HCT116 (cell line): Measurements from ENCODE around the gene CDH13. TPM values are rescaled to one million over a fixed set of nuclear protein-coding genes. Genes with fewer than 3 reads are reported as not detected.

Experiments used
- ATAC-seq: fragments of 200-7000 bp; cut with Tn5 transposase; 2 replicates; pipeline ENCODE4 v1.9.1; 2020; ENCODE audit warnings: mild to moderate bottlenecking, moderate library complexity
- BruUV-seq: library from RNA; stranded (reverse); fragments of 400-500 nt; replicated peaks from 2 replicates; lab custom pipeline; 2021; lab: Mats Ljungman, UMichigan
- CTCF ChIA-PET: fragments of 300-600 bp; sonication (Branson Sonifier 250); formaldehyde crosslinking; loops from one replicate; lab custom pipeline; 2021; ENCODE audit warnings: antibody characterized with exemption; lab: Charles Lee
- POLR2A ChIA-PET: fragments of 300-600, 350-600 bp; sonication (Branson Sonifier 250); formaldehyde crosslinking; loops from one replicate; lab custom pipeline; 2021; ENCODE audit warnings: antibody characterized with exemption; lab: Charles Lee
- RAD21 ChIA-PET, 2 experiments: fragments of 300-600 bp; sonication (Branson Sonifier 250); formaldehyde crosslinking; loops; one replicate each; lab custom pipeline; 2023; ENCODE audit warnings: low total read pairs in 2 of 2; ENCODE audit not compliant: uncharacterized antibody in 2 of 2, unreplicated experiment in 2 of 2, low non-redundant PET in 1 of 2; lab: Charles Lee
- DNase-seq: peaks from one replicate; pipeline ENCODE4 v3.0.0-alpha.2; 2010; ENCODE audit warnings: low read depth, low spot score
- H2AFZ ChIP-seq: fragments of 200-600 bp; shearing (Covaris generic), sonication (generic); 2 replicates; pipeline ENCODE4 v1.6.1; 2017; ENCODE audit warnings: low read depth, mixed run types, mixed read lengths, antibody characterized with exemption, low read length; ENCODE audit not compliant: poor library complexity, severe bottlenecking
- H3K27ac ChIP-seq: 2 replicates; pipeline ENCODE4 v1.5.1; 2012; ENCODE audit warnings: low read depth, low read length
- H3K27me3 ChIP-seq: fragments of 200-600 bp; sonication (generic); 2 replicates; pipeline ENCODE4 v1.6.1; 2016; ENCODE audit warnings: mixed run types, low read length, mixed read lengths; ENCODE audit not compliant: insufficient read depth
- H3K36me3 ChIP-seq, 2 experiments: fragments of 200-500 bp in 1 of 2; fragments of 200-600 bp in 1 of 2; sonication (Bioruptor generic) in 1 of 2; sonication (generic) in 1 of 2; 2 replicates each; pipeline versions ENCODE4 v1.5.1 to v1.6.1; 2014 to 2016; ENCODE audit warnings: low read length in 2 of 2, inconsistent platforms in 1 of 2, mixed read lengths in 1 of 2, mixed run types in 1 of 2; ENCODE audit not compliant: insufficient read depth in 2 of 2, control insufficient read depth in 1 of 2
- H3K4me1 ChIP-seq, 2 experiments: fragments of 200-600 bp in 1 of 2; sonication (generic) in 1 of 2; 2 replicates each; pipeline versions ENCODE4 v1.5.1 to v1.6.1; 2012 to 2017; ENCODE audit warnings: low read length in 2 of 2, inconsistent platforms in 1 of 2, mild to moderate bottlenecking in 1 of 2, mixed read lengths in 1 of 2, mixed run types in 1 of 2, moderate library complexity in 1 of 2; ENCODE audit not compliant: insufficient read depth in 2 of 2, control insufficient read depth in 1 of 2
- H3K4me2 ChIP-seq: fragments of 200-600 bp; sonication (generic); 2 replicates; pipeline ENCODE4 v1.6.1; 2017; ENCODE audit warnings: mixed run types, low read length, mixed read lengths
- H3K4me3 ChIP-seq, 2 experiments: fragments of 200-600 bp in 1 of 2; sonication (generic) in 1 of 2; replicated peaks in 1 of 2; 2 replicates each; pipeline ENCODE4 v1.5.1; 2011 to 2016; ENCODE audit warnings: low read length in 2 of 2, control low read depth in 1 of 2, low read depth in 1 of 2, mild to moderate bottlenecking in 1 of 2, mixed read lengths in 1 of 2, mixed run types in 1 of 2
- H3K79me2 ChIP-seq: fragments of 200-600 bp; sonication (generic); 2 replicates; pipeline ENCODE4 v1.6.1; 2017; ENCODE audit warnings: mild to moderate bottlenecking, mixed run types, low read length, moderate library complexity, mixed read lengths; ENCODE audit not compliant: insufficient read depth
- H3K9ac ChIP-seq: fragments of 200-600 bp; sonication (generic); 2 replicates; pipeline ENCODE4 v1.6.1; 2016; ENCODE audit warnings: low read length, mixed read lengths
- H3K9me2 ChIP-seq: fragments of 200-600 bp; sonication (generic), shearing (Covaris generic); 2 replicates; pipeline ENCODE4 v1.6.1; 2017; ENCODE audit warnings: mixed run types, mild to moderate bottlenecking, moderate library complexity; ENCODE audit not compliant: insufficient read depth
- H3K9me3 ChIP-seq, 2 experiments: fragments of 200-500 bp in 1 of 2; fragments of 200-600 bp in 1 of 2; sonication (Bioruptor generic) in 1 of 2; sonication (generic) in 1 of 2; 2 replicates each; pipeline ENCODE4 v1.6.1; 2014 to 2017; ENCODE audit warnings: low read length in 2 of 2, mixed read lengths in 2 of 2, inconsistent platforms in 1 of 2, low read depth in 1 of 2, mild to moderate bottlenecking in 1 of 2, mixed run types in 1 of 2, moderate library complexity in 1 of 2; ENCODE audit not compliant: control insufficient read depth in 1 of 2, insufficient read depth in 1 of 2
- H4K20me1 ChIP-seq: fragments of 200-600 bp; sonication (generic), shearing (Covaris generic); 2 replicates; pipeline ENCODE4 v1.6.1; 2017; ENCODE audit warnings: mixed run types, mild to moderate bottlenecking, moderate library complexity; ENCODE audit not compliant: insufficient read depth
- CBX3 ChIP-seq: IDR thresholded peaks from 2 replicates; pipeline ENCODE4 v1.6.1; 2012; ENCODE audit warnings: low read depth
- EGR1 ChIP-seq: IDR thresholded peaks from 2 replicates; pipeline ENCODE4 v1.6.1; 2012; ENCODE audit warnings: low read depth
- ELF1 ChIP-seq: IDR thresholded peaks from 2 replicates; pipeline ENCODE4 v1.6.1; 2012; ENCODE audit warnings: low read depth, borderline replicate concordance
- EZH2phosphoT487 ChIP-seq: fragments of 200-600 bp; IDR thresholded peaks from 2 replicates; pipeline ENCODE4 v1.6.1; 2018; ENCODE audit warnings: antibody characterized with exemption, borderline replicate concordance
- JUND ChIP-seq: IDR thresholded peaks from 2 replicates; pipeline ENCODE4 v1.6.1; 2012
- POLR2AphosphoS5 ChIP-seq: IDR thresholded peaks from 2 replicates; pipeline ENCODE4 v1.6.1; 2011; ENCODE audit warnings: mild to moderate bottlenecking, low read depth, low read length, moderate library complexity
- SRF ChIP-seq: IDR thresholded peaks from 2 replicates; pipeline ENCODE4 v1.6.1; 2012; ENCODE audit warnings: low read depth
- TCF7L2 ChIP-seq: IDR thresholded peaks from 2 replicates; pipeline ENCODE4 v1.7.0; 2011; ENCODE audit warnings: borderline replicate concordance, inconsistent platforms; ENCODE audit not compliant: insufficient read depth, insufficient read length; ENCODE audit errors: extremely low read depth
- intact Hi-C: fragments of 100-400 bp; cut with micrococcal nuclease; formaldehyde crosslinking; loops from 2 replicates; pipeline ENCODE4 v1.10.0; 2022
- total RNA-seq: library from RNA; stranded (reverse); gene quantifications from one replicate; pipeline ENCODE4 v1.2.1, GENCODE V29; 2021; ENCODE audit not compliant: unreplicated experiment
- TF ChIP-seq, protein P1 (sequence below): IDR thresholded peaks from 2 replicates; pipeline ENCODE4 v1.6.1; 2012
- TF ChIP-seq, protein P2 (sequence below), 3 experiments: fragments of 200-600 bp in 1 of 3; sonication (generic) in 1 of 3; IDR thresholded peaks in 2 of 3; conservative IDR thresholded peaks in 1 of 3; 2 replicates each; pipeline ENCODE4 v1.5.1; 2012 to 2017; ENCODE audit warnings: low read depth in 2 of 3, low read length in 2 of 3, antibody characterized with exemption in 1 of 3, borderline replicate concordance in 1 of 3, control low read depth in 1 of 3, mild to moderate bottlenecking in 1 of 3, mixed read lengths in 1 of 3, mixed run types in 1 of 3, moderate library complexity in 1 of 3; ENCODE audit not compliant: insufficient read depth in 1 of 3
- TF ChIP-seq, protein P3 (sequence below): IDR thresholded peaks from 2 replicates; pipeline ENCODE4 v1.6.1; 2011; ENCODE audit warnings: mild to moderate bottlenecking, low read length, moderate library complexity; ENCODE audit not compliant: insufficient replicate concordance; ENCODE audit errors: extremely low read depth

The CDH13 gene
- total RNA-seq, 1 experiment from 2014 or later: not detected

DNA sequence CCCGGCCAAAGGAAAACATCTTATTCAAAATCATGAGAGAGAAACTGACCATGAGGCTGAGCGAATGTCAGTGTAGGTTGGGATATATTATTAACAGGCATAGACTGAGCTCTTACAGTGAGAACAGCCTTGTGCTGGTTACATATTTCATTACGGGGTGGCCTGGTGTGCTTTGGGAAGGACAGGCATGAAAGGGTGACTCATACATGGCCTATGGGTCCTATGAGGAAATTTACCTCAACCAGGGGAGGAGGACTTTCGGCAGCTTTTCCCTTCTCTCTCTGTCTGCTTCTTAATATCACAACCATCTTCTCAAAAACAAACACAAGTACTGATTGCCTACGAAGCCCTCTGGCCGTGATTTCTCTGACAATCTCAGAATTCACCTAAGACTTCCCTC is 579.1 kb downstream of the CDH13 start:
- intact Hi-C loops: no loop called here
- Histone ChIP-seq H3K27ac (no peak overlapping the region), H3K4me2 (no peak overlapping the region), H3K79me2 (no peaks in the 10 kb centered on the region), H3K36me3 (no peaks in the 10 kb centered on the region), H3K9me2 (no peaks in the 10 kb centered on the region), H4K20me1 (no peaks in the 10 kb centered on the region), H3K27me3 (no peaks in the 10 kb centered on the region), H3K4me1 (no peaks in the 10 kb centered on the region), H2AFZ (no peak overlapping the region), H3K9me3 (peaks cover 0 to 3% of the 10 kb centered on the region in 2 experiments; a peak in 3 of 4 replicates), H3K4me3 (no peak overlapping the region), H3K9ac (no peak overlapping the region)
- no TSS peak for BruUV-seq
- ChIA-PET RAD21 (no interaction called here), POLR2A (no interaction called here), CTCF (no interaction called here)
- ATAC-seq: no peak
- TF ChIP-seq, protein P1, sequence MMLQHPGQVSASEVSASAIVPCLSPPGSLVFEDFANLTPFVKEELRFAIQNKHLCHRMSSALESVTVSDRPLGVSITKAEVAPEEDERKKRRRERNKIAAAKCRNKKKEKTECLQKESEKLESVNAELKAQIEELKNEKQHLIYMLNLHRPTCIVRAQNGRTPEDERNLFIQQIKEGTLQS: no peak
- TF ChIP-seq CBX3 (no peak), ELF1 (no peak)
- no peak for DNase-seq

DNA sequence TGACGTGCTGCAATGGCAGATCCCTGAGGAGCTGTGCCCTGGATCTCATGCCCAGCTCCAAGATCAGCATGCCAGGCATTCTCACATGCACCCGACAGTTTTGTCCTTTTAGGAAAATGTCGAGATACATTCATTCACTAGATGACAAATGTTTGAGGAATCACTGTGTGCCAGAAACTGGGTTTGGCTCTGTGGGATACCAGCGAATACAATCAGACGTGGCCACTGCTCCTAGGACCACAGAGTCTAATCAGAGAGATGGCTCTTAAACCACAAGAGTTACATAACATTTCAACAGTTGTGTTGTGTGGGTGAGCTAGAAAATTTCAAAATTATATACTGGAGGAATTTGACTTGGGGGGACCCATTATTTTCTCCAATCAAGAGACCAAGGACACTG is 579.7 kb downstream of the CDH13 start:
- Histone ChIP-seq H3K4me1 (no peaks in the 10 kb centered on the region), H4K20me1 (no peaks in the 10 kb centered on the region), H3K79me2 (no peaks in the 10 kb centered on the region), H3K27me3 (no peaks in the 10 kb centered on the region), H3K9me2 (no peaks in the 10 kb centered on the region), H3K36me3 (no peaks in the 10 kb centered on the region), H3K4me2 (no peak overlapping the region), H3K4me3 (no peak overlapping the region), H3K9ac (no peak overlapping the region), H3K9me3 (peaks cover 0 to 3% of the 10 kb centered on the region in 2 experiments; a peak in 3 of 4 replicates), H2AFZ (no peak overlapping the region), H3K27ac (no peak overlapping the region)
- ChIA-PET RAD21 (no interaction called here), CTCF (no interaction called here), POLR2A (no interaction called here)
- intact Hi-C loops: no loop called here
- no TSS peak for BruUV-seq
- ATAC-seq (no peak), DNase-seq (no peak)
- no peak for TF ChIP-seq SRF
- TF ChIP-seq, protein P2, sequence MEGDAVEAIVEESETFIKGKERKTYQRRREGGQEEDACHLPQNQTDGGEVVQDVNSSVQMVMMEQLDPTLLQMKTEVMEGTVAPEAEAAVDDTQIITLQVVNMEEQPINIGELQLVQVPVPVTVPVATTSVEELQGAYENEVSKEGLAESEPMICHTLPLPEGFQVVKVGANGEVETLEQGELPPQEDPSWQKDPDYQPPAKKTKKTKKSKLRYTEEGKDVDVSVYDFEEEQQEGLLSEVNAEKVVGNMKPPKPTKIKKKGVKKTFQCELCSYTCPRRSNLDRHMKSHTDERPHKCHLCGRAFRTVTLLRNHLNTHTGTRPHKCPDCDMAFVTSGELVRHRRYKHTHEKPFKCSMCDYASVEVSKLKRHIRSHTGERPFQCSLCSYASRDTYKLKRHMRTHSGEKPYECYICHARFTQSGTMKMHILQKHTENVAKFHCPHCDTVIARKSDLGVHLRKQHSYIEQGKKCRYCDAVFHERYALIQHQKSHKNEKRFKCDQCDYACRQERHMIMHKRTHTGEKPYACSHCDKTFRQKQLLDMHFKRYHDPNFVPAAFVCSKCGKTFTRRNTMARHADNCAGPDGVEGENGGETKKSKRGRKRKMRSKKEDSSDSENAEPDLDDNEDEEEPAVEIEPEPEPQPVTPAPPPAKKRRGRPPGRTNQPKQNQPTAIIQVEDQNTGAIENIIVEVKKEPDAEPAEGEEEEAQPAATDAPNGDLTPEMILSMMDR (IDR thresholded peaks at IDR 0.05 in 2 of 3, conservative IDR thresholded peaks at IDR 0.05 in 1 of 3; ENCODE audit: borderline replicate concordance in 1 of 3, insufficient read depth in 1 of 3, low read depth in 2 of 3, low read length in 2 of 3): no peak
- TF ChIP-seq TCF7L2: no peak
- TF ChIP-seq, protein P3, sequence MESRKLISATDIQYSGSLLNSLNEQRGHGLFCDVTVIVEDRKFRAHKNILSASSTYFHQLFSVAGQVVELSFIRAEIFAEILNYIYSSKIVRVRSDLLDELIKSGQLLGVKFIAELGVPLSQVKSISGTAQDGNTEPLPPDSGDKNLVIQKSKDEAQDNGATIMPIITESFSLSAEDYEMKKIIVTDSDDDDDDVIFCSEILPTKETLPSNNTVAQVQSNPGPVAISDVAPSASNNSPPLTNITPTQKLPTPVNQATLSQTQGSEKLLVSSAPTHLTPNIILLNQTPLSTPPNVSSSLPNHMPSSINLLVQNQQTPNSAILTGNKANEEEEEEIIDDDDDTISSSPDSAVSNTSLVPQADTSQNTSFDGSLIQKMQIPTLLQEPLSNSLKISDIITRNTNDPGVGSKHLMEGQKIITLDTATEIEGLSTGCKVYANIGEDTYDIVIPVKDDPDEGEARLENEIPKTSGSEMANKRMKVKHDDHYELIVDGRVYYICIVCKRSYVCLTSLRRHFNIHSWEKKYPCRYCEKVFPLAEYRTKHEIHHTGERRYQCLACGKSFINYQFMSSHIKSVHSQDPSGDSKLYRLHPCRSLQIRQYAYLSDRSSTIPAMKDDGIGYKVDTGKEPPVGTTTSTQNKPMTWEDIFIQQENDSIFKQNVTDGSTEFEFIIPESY: no peak
- no peak for TF ChIP-seq JUND
- no peak for TF ChIP-seq POLR2AphosphoS5
- TF ChIP-seq EZH2phosphoT487: no peak
- TF ChIP-seq, protein P1: no peak
- no peak for TF ChIP-seq EGR1
